ENCODE measurements around the gene ING2.
"Not testable (repeated sequence)": the region's sequence is repeated elsewhere in the genome, so short reads cannot be mapped to it uniquely, and the experiment has no call there.

ING2 gene, protein sequence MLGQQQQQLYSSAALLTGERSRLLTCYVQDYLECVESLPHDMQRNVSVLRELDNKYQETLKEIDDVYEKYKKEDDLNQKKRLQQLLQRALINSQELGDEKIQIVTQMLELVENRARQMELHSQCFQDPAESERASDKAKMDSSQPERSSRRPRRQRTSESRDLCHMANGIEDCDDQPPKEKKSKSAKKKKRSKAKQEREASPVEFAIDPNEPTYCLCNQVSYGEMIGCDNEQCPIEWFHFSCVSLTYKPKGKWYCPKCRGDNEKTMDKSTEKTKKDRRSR

DNA sequence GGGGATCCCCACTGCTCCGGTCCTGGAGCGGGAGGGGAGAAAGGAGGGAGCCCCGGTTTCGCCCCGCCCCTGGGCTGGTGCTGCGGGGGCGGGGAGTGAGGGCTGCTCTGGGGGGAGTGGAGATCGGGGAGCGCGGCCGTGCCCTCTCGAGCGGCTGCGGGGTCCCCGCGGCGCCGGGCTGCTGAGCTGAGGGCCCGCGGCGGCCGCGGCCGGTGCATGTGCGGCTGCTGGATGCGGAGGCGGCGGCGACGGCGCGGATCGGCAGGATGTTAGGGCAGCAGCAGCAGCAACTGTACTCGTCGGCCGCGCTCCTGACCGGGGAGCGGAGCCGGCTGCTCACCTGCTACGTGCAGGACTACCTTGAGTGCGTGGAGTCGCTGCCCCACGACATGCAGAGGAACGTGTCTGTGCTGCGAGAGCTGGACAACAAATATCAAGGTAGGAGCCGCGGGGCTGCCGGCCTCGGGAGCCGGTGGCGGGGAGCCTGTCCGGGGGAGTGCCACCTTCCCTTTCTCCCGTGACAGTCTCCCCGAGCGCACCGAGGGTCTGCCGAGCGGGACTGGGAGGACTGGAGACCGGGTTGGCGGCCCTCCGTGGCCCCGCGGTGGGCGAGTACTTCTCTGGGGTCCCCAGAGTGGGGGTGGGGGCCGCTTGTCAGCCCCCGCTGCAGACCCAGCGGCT is at the start of gene ING2:
TSS of gene ING2 (plus strand) at position 129 of the 681 bp plus-strand sequence. CDS start at position 267, 138 bp downstream.
- DNase-seq, result peak in 1 of 2 experiments; percentile 76

DNA sequence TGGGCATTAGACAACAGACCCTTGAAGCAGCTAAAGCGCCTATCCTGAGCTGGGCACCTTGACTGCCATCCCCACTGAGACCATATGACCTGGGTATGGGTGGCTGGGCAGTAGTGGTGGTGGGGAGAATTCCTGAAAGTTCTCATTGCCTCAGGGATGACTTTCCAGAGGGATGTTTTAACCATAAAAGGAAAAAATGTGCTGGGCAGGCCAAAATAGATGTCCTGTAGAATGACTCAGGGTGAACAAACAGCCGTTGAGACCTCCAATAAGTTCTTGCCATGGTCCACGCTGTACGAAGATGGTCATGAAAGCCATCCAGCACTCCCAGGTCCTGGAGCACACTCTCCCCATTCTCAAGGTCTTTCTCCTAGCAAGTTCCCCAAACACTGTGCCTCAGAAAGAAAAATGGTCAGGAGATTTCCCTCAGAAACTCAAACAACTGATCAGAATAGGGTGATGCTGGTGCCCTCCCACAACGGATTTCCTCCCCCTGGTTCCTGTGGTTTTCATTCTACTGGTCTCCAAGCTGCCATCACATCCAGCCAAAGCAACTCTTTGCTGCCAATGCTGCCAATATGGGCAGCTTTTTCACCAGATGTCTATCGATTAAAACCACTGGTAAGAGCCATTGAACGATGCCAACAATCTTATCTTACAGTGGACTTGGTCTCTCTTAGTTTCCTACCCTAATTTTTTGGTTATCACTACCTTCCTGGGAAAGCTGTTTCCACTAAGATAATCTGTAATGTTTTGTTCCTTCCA is 49.2 kb upstream of the ING2 start:
- no peak for DNase-seq

DNA sequence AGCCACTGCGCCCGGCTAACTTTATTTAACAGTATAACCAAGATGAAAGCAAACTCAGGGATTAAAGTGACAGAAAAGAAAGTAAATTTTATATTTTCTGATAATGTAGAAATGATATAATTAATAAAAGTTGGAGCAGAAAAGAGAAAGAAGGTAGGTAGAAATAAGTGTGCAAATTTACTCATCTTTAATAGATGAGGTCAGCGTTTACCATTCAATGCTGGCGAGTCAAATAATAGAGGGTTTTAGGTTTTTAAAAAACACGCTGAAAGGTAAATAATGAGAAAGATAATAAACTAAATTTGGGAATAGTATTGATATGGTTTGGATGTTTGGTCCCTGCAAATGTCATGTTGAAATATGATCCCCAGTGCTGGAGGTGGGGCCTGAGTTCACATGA is 46.9 kb upstream of the ING2 start:
- no peak for DNase-seq

DNA sequence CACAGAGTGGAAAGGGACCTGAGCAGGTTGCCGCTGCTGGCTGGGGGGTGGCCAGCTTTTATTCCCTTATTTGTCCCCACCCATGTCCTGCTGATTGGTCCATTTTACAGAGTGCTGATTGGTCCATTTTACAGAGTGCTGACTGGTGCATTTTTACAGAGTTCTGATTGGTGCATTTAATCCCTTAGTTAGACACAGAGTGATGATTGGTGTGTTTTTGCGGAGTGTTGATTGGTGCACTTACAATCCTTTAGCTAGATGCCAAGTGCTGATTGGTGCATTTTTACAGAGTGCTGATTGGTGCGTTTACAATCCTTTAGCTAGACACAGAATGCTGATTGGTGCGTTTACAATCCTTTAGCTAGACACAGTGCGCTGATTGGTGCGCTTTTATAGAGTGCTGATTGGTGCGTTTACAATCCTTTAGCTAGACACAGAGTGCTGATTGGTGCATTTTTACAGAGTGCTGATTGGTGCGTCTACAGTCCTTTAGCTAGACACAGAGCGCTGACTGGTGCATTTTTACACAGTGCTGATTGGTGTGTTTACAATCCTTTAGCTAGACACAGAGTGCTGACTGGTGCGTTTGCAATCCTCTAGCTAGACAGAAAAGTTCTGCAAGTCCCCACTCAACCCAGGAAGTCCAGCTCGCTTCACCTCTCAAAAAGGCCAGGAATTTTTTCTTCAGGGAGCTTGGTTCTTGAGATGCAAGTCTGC is 40.8 kb upstream of the ING2 start:
- not testable (repeated sequence) for DNase-seq

DNA sequence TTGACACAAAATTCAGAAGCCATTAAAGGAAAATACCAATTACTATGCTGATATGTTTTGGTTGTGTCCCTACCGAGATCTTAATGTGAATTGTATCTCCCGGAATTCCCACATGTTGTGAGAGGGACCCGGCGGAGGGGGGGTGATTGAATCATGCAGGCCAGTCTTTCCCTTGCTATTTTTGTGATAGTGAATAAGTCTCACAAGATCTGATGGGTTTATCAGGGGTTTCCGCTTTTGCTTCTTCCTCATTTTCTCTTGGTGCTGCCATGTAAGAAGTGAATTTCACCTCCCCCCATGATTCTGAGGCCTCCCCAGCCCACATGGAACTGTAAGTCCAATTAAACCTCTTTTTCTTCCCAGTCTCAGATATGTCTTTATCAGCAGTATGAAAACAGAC is 39.0 kb upstream of the ING2 start:
- not testable (repeated sequence) for DNase-seq

DNA sequence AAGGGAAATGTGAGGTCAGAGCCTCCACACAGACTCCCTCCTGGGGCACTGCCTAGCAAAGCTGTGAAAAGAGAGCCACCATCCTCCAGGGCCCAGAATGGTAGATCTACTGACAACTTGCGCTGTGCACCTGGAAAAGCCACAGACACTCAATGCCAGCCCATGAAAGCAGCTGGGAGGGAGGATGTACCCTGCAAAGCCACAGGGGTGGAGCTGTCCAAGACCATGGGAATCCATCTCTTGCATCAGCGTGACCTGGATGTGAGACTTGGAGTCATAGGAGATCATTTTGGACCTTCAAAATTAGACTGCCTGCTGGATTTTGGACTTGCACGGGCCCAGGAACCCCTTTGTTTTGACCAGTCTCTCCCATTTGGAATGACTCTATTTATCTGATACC is 37.6 kb upstream of the ING2 start:
- DNase-seq, result no peak

DNA sequence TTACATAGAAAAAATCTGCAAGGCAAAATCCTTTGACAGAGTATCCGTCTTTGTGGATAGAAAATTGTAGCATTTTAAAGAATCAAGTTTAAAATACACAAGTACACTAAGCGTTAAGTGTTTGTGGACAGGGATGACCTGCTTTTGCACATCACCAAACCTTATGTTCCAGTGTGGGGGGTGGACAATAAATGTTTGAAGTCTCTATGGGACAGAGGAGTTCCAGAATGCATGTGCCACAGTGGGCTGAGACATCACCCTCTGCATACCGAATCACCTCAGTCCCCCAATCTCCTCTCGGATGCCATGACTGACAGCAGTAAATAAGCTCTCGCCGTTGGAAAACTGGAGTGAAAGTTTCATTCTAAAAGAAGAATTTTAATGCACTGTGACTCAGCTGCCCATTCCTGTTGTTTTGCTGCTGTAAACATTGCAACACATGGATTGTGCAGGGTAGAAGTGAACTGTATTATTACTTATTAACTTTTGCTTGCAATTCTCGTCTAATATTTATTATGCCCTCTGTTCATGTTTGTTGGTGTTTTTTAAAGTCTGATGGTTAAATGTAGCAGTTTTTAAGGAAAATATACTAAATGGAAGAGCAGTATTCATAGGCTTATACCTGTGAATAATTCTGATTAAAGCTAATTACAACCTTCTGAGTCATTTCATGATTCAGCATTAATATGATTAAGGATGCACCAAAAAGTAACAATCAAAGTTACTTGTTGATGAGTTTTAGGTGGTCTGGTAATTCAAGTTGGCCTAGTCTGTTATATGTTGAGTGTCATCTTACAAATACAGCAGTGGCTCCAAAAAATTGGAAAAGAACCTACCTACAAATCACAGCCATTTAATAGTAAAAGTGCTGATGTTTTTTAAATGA is 36.4 kb upstream of the ING2 start:
- no peak for DNase-seq

DNA sequence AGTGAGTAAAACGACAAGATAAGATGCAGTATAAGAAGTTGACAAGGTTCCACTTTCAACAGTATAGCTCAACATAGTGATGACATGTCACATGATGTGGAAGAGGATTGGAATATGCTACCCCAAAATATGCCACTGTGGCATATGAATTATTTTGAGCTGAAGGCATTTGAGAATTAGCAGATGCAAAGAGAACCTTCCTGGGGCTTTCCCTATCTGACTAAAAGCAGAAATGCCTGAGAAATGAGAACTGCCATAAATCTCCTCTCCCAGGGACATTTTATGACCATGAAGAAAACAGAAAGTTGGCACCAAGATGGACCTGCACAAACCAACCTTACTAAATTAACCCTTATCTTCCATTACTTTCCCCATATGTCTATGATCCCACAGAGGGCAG is 35.6 kb upstream of the ING2 start:
- no peak for DNase-seq

DNA sequence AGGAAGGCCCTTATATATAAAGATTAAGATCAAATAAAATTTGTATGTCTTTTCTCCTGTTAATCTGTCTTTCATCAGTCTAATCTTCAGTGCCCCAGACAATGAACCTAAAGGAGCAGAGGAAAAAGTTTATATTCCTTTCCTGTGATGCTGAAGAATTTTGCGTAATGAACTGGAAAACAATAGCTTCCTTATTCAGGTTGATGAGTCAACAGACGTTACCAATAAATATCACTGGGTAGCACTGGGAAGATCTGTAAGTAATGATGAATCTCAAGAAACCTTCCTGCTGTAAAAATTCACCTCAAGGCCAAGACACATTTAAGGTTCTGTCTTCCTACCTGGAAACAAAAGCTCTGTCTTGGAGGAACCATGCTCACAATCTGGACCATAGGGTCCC is 34.9 kb upstream of the ING2 start:
- DNase-seq, result no peak

DNA sequence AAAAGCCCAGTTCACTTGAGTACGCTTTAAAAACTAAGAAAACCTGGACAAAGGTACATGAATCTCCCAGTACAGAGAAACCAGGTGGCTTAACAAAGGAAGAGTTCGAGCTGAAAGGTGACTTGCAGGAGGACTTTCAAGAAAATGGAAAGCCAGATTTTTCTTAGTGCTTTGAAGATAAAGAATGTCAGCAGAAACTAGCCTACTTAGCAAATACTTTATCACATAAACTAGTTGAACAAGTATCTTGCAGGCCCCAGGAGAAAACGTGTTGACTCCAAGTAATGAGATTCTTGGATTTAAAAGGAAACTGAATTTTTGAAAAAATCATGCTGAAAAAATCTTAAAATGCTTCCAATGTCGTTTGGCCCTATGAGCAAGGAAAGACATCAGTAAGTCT is 34.0 kb upstream of the ING2 start:
- DNase-seq, result no peak

DNA sequence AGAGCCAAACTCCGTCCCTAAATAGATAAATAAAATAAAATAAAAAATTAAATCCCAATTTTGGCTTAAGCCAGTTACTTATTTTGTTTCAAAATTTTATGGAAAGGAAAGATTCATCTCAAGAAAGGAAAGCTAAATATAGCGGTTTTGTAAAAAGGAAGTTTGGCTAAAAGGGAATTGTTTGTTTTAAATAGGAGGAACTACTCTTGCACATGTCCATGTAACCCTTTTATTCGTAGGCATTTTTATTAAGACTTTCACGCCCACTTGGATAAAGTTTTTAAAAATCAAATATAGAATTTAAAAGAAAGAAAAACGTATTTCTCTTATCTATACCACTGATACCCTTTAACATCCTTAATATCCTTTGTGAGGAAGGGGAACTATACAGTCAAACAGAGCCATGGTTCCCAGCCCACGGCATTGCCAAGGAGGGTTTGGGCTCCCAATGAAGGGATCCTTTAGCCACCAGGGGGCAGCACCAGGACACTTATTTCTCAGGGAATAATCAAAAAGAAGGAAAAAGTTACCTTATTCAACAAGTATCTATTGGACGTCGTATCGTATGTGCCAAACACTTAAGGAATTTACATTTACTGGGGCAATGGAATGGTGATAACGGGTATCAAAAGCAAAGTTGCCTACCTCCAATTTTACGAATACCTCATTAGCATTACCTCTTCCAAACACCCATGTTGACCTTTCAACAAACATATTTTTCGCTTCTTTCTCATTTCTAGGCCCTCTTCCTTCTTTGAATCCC is 32.7 kb upstream of the ING2 start:
- peak; percentile 84 to 91 for DNase-seq

DNA sequence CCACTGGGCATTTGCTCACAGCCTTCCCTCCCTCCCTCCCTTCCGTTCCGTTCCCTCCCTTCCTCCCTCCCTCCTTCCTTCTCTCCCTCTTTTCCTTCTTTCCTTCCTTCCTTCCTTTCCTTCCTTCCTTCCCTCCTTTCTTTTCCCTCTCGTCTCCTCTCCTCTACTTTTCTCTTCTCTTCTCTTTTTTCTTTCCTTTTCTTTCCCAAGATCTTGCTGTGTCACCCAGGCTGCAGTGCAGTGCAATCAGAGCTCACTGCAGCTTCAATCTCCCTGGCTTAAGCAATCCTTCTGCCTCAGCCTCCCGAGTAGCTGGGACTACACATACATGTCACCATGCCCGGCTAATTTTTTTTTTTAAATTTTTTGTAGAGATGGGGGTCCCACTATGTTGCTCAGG is 26.7 kb upstream of the ING2 start:
- no peak for DNase-seq

DNA sequence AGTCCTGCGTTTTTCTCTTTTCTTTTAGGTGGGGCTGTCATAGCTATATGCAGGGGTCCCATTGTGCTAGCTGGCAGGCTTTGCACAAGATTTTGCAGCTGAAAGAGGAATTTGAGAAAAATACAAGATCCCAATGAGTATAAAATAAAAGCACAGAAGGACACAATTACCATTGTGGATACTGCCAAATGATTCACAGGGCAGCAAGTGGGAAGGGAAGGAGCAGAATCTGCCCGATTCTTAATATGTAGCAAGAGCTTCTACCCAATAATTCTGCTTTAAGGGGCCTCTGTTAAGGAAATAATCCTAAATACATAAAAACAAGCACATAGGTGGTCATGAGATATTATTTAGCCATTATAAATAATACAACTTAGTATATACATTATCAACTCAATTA is 25.9 kb upstream of the ING2 start:
- no peak for DNase-seq

DNA sequence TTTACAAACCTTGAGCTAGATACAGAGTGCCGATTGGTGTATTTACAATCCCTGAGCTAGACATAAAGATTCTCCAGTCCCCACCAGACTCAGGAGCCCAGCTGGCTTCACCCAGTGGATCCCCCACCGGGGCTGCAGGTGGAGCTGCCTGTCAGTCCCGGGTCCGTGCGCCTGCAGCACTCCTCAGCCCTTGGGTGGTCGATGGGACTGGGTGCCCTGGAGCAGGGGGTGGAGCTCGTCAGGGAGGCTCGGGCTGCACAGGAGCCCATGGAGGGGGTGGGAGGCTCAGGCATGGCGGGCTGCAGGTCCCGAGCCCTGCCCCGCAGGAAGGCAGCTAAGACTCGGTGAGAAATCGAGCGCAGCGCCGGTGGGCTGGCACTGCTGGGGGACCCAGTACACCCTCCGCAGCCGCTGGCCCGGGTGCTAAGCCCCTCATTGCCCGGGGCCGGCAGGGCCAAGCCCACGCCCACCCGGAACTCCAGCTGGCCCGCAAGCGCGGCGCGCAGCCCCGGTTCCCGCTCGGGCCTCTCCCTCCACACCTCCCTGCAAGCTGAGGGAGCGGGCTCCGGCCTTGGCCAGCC is 22.3 kb upstream of the ING2 start:
- not testable (repeated sequence) for DNase-seq

DNA sequence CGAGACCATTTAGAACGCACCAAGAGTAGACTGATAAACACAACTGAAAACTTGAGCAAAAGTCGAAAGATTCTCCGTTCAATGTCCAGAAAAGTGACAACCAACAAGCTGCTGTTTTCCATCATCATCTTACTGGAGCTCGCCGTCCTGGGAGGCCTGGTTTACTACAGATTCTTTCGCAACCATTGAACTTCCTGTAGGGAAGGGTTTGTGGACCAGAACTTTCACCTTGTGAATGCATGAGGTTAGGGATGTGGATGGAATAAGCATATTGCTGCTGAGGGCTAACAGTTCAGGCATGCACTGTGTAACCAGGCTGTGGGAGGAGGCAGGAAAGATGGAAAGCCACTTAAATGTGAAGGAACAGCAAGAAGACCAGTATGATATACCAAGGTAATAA is 20.9 kb upstream of the ING2 start:
- DNase-seq, result no peak

DNA sequence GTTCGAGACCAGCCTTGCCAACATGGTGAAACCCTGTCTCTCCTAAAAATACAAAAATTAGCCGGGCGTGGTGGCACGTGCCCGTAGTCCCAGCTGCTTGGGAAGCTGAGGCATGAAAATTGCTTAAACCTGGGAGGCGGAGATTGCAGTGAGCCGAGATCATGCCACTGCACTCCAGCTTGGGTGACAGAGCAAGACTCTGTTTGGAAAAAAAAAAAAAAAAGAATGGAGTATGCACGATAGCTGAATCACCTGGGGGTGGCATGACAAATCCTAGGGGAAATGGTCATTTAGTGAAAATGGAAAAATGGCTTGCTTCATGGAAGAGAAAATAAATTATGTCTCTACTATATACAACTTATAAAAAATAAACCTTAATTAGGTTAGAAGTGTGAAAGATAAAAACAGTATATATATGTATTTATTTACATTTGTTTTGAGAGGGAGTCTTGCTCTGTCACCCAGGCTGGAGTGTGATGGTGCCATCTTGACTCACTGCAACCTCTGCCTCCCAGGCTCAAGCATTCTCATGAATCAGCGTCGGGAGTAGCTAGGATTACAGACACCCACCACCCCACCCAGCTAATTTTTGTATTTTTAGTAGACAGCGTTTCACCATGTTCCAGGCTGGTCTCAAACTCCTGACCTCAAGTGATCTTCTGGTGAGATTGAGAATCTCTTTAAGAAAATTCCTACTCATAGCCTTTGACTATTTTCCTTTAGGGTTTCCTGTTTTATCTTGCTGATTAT is 19.3 kb upstream of the ING2 start:
- DNase-seq, result no peak

DNA sequence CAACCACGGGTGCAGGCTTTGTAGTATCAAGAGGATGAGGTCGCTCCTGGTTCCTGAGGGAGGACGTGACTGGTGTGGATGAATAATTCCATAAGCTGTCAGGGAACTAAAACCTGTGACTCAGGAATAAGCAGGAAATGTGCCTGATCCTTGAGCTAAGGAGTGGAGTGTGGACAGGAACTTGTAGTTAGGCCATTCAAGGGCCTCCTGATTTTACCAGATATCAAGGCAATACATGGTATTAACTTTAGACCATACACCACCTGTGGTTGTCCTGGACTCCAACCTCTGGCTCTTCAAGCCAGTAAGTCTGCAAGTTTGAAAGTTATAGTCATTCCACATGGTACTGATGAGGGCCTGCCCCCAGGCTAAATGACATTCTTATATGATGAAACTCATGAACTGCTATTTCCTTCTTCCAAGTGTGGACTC is 12.1 kb upstream of the ING2 start:
- no peak for DNase-seq

DNA sequence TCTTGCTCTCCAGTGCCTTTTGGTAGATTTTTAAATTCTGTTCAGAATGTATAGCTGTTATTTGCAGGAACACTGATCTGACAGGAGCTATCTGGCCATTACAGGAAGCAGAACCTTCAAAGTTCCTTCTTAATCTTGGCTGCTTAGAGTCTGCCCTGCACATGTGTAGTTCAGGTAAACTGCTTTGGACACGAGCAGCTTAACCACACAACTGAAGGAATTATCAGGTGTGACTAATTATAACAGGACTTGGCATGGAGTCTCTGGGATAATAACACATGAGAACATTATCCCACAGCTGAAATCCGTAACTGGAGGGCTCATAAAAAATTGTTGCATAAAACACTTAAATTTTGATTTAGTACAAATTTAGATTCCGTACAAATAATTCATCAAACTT is 11.6 kb upstream of the ING2 start:
- DNase-seq, result no peak

DNA sequence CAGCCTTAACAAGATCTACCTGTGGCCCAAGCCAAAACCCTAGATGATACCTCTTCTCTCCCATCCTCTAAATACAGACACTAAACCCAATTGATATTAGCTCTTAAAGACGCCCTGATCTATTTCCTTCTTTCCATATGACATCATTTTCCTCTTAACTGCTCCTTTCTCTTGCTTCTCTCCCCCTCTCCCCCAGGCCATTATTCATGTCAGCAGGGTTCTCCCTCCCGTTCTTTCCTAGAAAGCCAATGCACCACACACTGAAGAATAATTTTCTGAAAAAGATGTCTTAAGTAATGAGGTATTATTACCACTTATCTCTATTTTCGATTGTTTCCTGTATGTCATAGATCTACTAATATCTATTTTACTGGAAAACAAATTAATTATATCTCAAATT is 9.7 kb upstream of the ING2 start:
- no peak for DNase-seq

DNA sequence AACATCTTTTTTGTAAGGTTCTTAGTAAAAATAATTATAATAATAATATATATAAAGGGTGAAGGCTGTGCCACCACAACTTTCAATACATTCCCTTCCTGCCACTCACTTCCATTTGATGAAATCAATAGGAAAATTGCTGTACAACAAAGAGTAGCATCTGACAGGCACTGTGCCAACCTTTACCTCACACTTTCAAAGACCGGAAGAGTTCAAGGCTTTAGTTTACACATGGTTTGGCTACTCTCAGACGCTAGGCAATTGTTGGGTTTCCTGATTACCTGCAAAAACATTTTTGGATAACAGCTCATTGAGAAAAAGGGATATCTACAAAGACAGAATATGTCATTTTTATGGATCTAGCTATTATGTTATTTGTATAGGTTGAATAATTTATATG is 5.5 kb upstream of the ING2 start:
- DNase-seq, result no peak

Measured in activated T-cell treated with anti-CD3 and anti-CD28 coated beads, Interleukin-2, amount 50 U/mL, for 48 hours (primary cell).